Left lung (tissue), 10 donors: ENCODE data around the gene KIAA1671. TPM values are rescaled to one million over a fixed set of nuclear protein-coding genes. Genes with fewer than 3 reads are reported as not detected.
"Not testable (repeated sequence)": the region's sequence is repeated elsewhere in the genome, so short reads cannot be mapped to it uniquely, and the experiment has no call there.

Experiments used
- ATAC-seq: fragments of 200-7000 bp; cut with Tn5 transposase; one replicate; pipeline ENCODE4 v1.9.1; 2020; ENCODE audit warnings: moderate library complexity
- DNase-seq, 4 donors: peaks; one replicate each; pipeline ENCODE4 v3.0.0-alpha.2; 2013 to 2020
- H3K27ac ChIP-seq, 2 donors: fragments of 200-600 bp; sonication (generic) in 1 of 2; one replicate each; pipeline versions ENCODE4 v1.5.0 to v1.8.0; 2020 to 2021
- H3K27me3 ChIP-seq, 2 donors: fragments of 200-600 bp; sonication (generic) in 1 of 2; one replicate each; pipeline versions ENCODE4 v1.5.0 to v1.8.0; 2020 to 2021
- H3K36me3 ChIP-seq, 2 donors: fragments of 200-600 bp; sonication (generic) in 1 of 2; one replicate each; pipeline versions ENCODE4 v1.5.0 to v1.8.0; 2020 to 2021
- H3K4me1 ChIP-seq, 2 donors: fragments of 200-600 bp; one replicate each; pipeline ENCODE4 v1.8.0; 2021
- H3K4me3 ChIP-seq, 2 donors: fragments of 200-600 bp; sonication (generic) in 1 of 2; one replicate each; pipeline versions ENCODE4 v1.5.0 to v1.8.0; 2020 to 2021; ENCODE audit warnings: mild to moderate bottlenecking in 1 of 2
- H3K9me3 ChIP-seq, 2 donors: fragments of 200-600 bp; sonication (generic) in 1 of 2; one replicate each; pipeline versions ENCODE4 v1.5.0 to v1.8.0; 2020 to 2021
- intact Hi-C, 2 donors: fragments of 100-400 bp; cut with DNase I; formaldehyde crosslinking; loops; one replicate each; pipeline versions ENCODE4 v1.11.2 to v1.14.2; 2022
- polyA plus RNA-seq, 6 donors: library from polyadenylated mRNA; unstranded; fragments of 120-200 nt; gene quantifications; one replicate each; pipeline ENCODE4 v1.2.1, GENCODE V29; 2013; ENCODE audit not compliant: insufficient read length in 6 of 6
- total RNA-seq, 2 donors: library from RNA; stranded (reverse); fragmentation: NEBNext Ultra II Directional; extraction: Animal tissue kit (Norgen Biotek cat#: 25700); gene quantifications; one replicate each; pipeline ENCODE4 v1.2.1, GENCODE V29; 2021
- TF ChIP-seq, protein P1 (sequence below), 2 donors: fragments of 200-600 bp; sonication (generic) in 1 of 2; IDR thresholded peaks; one replicate each; pipeline versions ENCODE4 v1.5.0 to v1.8.0; 2021; ENCODE audit warnings: antibody characterized with exemption in 2 of 2
- donor health status: DM: no; HTN: yes; CAD: no.
- donor health status: DM: no; HTN: no; CAD: no.

KIAA1671 gene
- total and polyA plus RNA-seq, 8 donors = 19.4 to 35.0 (median 23.4) TPM

- Histone ChIP-seq H3K9me3 (no peaks in the 10 kb centered on the region), H3K4me1 (no peaks in the 10 kb centered on the region), H3K36me3 (peaks cover 0 to 3% of the 10 kb centered on the region in 2 donors), H3K4me3 (no peak overlapping the region), H3K27me3 (no peaks in the 10 kb centered on the region), H3K27ac (no peak overlapping the region)
- peak; percentile 90 for ATAC-seq
- DNase-seq = peak in 3 of 4 donors; percentile 23 to 52 (median 39)
- TF ChIP-seq, protein P1, sequence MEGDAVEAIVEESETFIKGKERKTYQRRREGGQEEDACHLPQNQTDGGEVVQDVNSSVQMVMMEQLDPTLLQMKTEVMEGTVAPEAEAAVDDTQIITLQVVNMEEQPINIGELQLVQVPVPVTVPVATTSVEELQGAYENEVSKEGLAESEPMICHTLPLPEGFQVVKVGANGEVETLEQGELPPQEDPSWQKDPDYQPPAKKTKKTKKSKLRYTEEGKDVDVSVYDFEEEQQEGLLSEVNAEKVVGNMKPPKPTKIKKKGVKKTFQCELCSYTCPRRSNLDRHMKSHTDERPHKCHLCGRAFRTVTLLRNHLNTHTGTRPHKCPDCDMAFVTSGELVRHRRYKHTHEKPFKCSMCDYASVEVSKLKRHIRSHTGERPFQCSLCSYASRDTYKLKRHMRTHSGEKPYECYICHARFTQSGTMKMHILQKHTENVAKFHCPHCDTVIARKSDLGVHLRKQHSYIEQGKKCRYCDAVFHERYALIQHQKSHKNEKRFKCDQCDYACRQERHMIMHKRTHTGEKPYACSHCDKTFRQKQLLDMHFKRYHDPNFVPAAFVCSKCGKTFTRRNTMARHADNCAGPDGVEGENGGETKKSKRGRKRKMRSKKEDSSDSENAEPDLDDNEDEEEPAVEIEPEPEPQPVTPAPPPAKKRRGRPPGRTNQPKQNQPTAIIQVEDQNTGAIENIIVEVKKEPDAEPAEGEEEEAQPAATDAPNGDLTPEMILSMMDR (IDR thresholded peaks at IDR 0.05) = peak; percentile 76 to 83
- intact Hi-C loops = no loop called here
Measured at GRCh38 chr22:25202290-25202921, 249.9 kb downstream of the KIAA1671 start.

GRCh38 chr22:25203082-25203481 is 250.6 kb downstream of the KIAA1671 start:
- TF ChIP-seq, protein P1 (IDR thresholded peaks at IDR 0.05) = no peak

DNA sequence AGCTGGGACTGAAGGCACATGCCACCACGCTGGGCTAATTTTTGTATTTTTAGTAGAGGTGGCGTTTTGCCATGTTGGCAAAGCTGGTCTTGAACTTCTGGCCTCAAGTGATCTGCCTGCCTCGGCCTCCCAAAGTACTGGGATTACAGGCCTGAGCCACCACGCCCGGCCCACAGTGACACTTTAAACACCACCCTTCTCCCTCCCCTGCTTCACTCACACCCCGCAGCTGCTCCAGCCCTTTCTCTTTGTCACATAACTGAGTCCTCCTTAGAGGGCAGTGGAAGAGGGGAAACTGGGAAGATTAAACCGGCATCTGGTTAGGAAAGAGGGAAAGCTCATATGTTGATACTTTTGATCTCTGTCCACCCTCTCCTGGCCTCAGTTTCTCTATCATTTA is 252.0 kb downstream of the KIAA1671 start:
- H3K27ac ChIP-seq, H3K4me1 ChIP-seq, DNase-seq, H3K9me3 ChIP-seq, H3K4me3 ChIP-seq, H3K36me3 ChIP-seq, intact Hi-C loops, ATAC-seq, H3K27me3 ChIP-seq: not testable (repeated sequence)

More at GRCh38 chr22:25203082-25203481, 250.6 kb downstream of the KIAA1671 start:
- Histone ChIP-seq H3K27me3 (no peaks in the 10 kb centered on the region), H3K4me3 (no peak overlapping the region), H3K36me3 (no peaks in the 10 kb centered on the region), H3K9me3 (no peaks in the 10 kb centered on the region), H3K4me1 (no peaks in the 10 kb centered on the region), H3K27ac (no peak overlapping the region)
- no peak for DNase-seq
- no peak for ATAC-seq
- intact Hi-C loops = no loop called here

GRCh38 chr22:25205847-25206246 is 253.3 kb downstream of the KIAA1671 start:
- H3K27ac ChIP-seq = no peak overlapping the region
- no peaks in the 10 kb centered on the region for H3K27me3 ChIP-seq
- no peaks in the 10 kb centered on the region for H3K36me3 ChIP-seq
- H3K9me3 ChIP-seq = no peaks in the 10 kb centered on the region
- no peak overlapping the region for H3K4me3 ChIP-seq
- TF ChIP-seq, protein P1 (IDR thresholded peaks at IDR 0.05) = no peak
- DNase-seq (no peak), ATAC-seq (no peak)
- H3K4me1 ChIP-seq = no peaks in the 10 kb centered on the region
- intact Hi-C loops = no loop called here

DNA sequence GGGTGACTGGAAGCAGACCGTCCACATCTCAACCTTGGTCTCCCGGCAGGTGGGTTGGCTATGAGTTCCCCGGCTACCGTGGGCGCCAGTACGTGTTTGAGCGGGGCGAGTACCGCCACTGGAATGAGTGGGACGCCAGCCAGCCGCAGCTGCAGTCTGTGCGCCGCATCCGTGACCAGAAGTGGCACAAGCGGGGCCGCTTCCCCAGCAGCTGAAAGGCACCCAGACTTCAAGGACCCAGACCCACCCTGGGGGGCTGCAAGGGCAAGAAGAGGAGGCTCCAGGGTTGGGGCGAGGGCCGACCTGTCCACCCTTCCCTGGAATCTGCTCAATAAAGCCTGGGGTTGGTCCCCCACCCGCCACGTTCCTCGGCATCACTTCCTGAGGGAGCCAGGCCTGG is 254.5 kb downstream of the KIAA1671 start:
- H3K27me3 ChIP-seq = no peaks in the 10 kb centered on the region
- H3K4me1 ChIP-seq = no peaks in the 10 kb centered on the region
- H3K36me3 ChIP-seq = no peaks in the 10 kb centered on the region
- H3K27ac ChIP-seq = no peak overlapping the region
- DNase-seq (peak in 1 of 4 donors; percentile 77), ATAC-seq (no peak)
- TF ChIP-seq, protein P1 (IDR thresholded peaks at IDR 0.05) = no peak
- intact Hi-C loops = no loop called here
- no peak overlapping the region for H3K4me3 ChIP-seq
- no peaks in the 10 kb centered on the region for H3K9me3 ChIP-seq
